A549 (cell line): ENCODE measurements around the gene OSR1. TPM values are rescaled to one million over a fixed set of nuclear protein-coding genes. Genes with fewer than 3 reads are reported as not detected.
A peak's percentile ranks its signal among the peaks of the same experiment; 100 is the strongest.

Experiments used
- ATAC-seq, 2 experiments: fragments of 200-7000 bp in 1 of 2; fragments of >200 bp in 1 of 2; cut with Nextera tagmentation in 1 of 2; cut with Tn5 transposase in 1 of 2; 3 replicates each; pipeline versions ENCODE4 v1.8.0 to v1.9.1; 2018 to 2020; ENCODE audit warnings: mild to moderate bottlenecking in 1 of 2, moderate library complexity in 1 of 2
- CTCF ChIA-PET: fragments of 300-600 bp; sonication (Branson Sonifier 250); formaldehyde crosslinking; extraction: SDS; loops from one replicate; lab custom pipeline; 2021; ENCODE audit warnings: antibody characterized with exemption, inconsistent platforms; lab: Yijun Ruan, JAX
- POLR2A ChIA-PET: fragments of 350-600 bp; formaldehyde crosslinking; extraction: SDS; loops from one replicate; lab custom pipeline; 2021; ENCODE audit warnings: antibody characterized with exemption, inconsistent platforms; lab: Yijun Ruan, JAX
- DNase-seq, 2 experiments: peaks; one replicate each; pipeline versions ENCODE4 v3.0.0 to v3.0.0-alpha.2; 2011 to 2016; ENCODE audit warnings: low read depth in 1 of 2, low spot score in 1 of 2
- FAIRE-seq: peaks from 2 replicates; lab custom pipeline; 2011; peaks lifted over from hg19 to GRCh38; lab: Jason Lieb, UNC
- H3K27ac ChIP-seq, 2 experiments: fragments of >200 bp; sonication (Bioruptor Twin); formaldehyde crosslinking; 3 replicates each; pipeline ENCODE4 v1.5.1; 2016 to 2017
- H3K4me1 ChIP-seq: fragments of >200 bp; sonication (Bioruptor Twin); formaldehyde crosslinking; 3 replicates; pipeline ENCODE4 v1.6.1; 2016
- H3K4me2 ChIP-seq: fragments of >200 bp; sonication (Bioruptor Twin); formaldehyde crosslinking; 3 replicates; pipeline ENCODE4 v1.6.1; 2016
- H3K4me3 ChIP-seq: fragments of >200 bp; sonication (Bioruptor Twin); formaldehyde crosslinking; 3 replicates; pipeline ENCODE4 v1.5.1; 2016
- H3K9me3 ChIP-seq: fragments of >200 bp; sonication (Bioruptor Twin); formaldehyde crosslinking; 3 replicates; pipeline ENCODE4 v1.6.1; 2016
- CBX2 ChIP-seq: fragments of 200-600 bp; sonication (generic); IDR thresholded peaks from 2 replicates; pipeline ENCODE4 v1.6.1; 2016; ENCODE audit warnings: low read depth, mild to moderate bottlenecking, borderline replicate concordance
- CEBPB ChIP-seq, 2 experiments: fragments of >200 bp in 1 of 2; sonication (Bioruptor Twin) in 1 of 2; formaldehyde crosslinking in 1 of 2; IDR thresholded peaks; 2 replicates each; pipeline ENCODE4 v1.6.1; 2012 to 2016
- CHD2 ChIP-seq: fragments of 150-350 bp; IDR thresholded peaks from 2 replicates; pipeline ENCODE4 v1.6.1; 2014; ENCODE audit warnings: low read length; ENCODE audit not compliant: partially characterized antibody
- EHF ChIP-seq: fragments of 250-450 bp; sonication (Bioruptor Pico); IDR thresholded peaks from 2 replicates; pipeline ENCODE4 v1.5.0; 2020; ENCODE audit warnings: mild to moderate bottlenecking
- ESRRA ChIP-seq: fragments of 150-350 bp; IDR thresholded peaks from 2 replicates; pipeline ENCODE4 v1.6.1; 2014; ENCODE audit warnings: mild to moderate bottlenecking, low read length, borderline replicate concordance
- FOXS1 ChIP-seq: fragments of 250-450 bp; sonication (Bioruptor Pico); IDR thresholded peaks from 2 replicates; pipeline ENCODE4 v1.5.0; 2020; ENCODE audit warnings: mild to moderate bottlenecking, moderate library complexity
- GATA3 ChIP-seq: IDR thresholded peaks from 2 replicates; pipeline ENCODE4 v1.6.1; 2012; ENCODE audit warnings: borderline replicate concordance
- HDAC2 ChIP-seq: fragments of 200-600 bp; sonication (generic); IDR thresholded peaks from 2 replicates; pipeline ENCODE4 v1.6.1; 2016
- HEYL ChIP-seq: fragments of 250-450 bp; sonication (Bioruptor Pico); IDR thresholded peaks from 2 replicates; pipeline ENCODE4 v1.8.0; 2021; ENCODE audit warnings: mild to moderate bottlenecking, moderate library complexity
- HOXB5 ChIP-seq: fragments of 250-450 bp; sonication (Bioruptor Pico); IDR thresholded peaks from 2 replicates; pipeline ENCODE4 v1.5.0; 2020; ENCODE audit warnings: mild to moderate bottlenecking, moderate library complexity
- JUN ChIP-seq, 2 experiments: fragments of >200 bp; sonication (Bioruptor Twin); formaldehyde crosslinking; IDR thresholded peaks; 2 replicates in 1 of 2; 3 replicates in 1 of 2; pipeline ENCODE4 v1.6.1; 2016 to 2017
- JUNB ChIP-seq: fragments of >200 bp; sonication (Bioruptor Twin); formaldehyde crosslinking; IDR thresholded peaks from 2 replicates; pipeline ENCODE4 v1.6.1; 2016
- KDM1A ChIP-seq: fragments of 200-600 bp; sonication (generic); IDR thresholded peaks from 2 replicates; pipeline ENCODE4 v1.6.1; 2016; ENCODE audit warnings: low read depth, mild to moderate bottlenecking
- KDM5A ChIP-seq: fragments of 200-600 bp; sonication (generic); IDR thresholded peaks from 2 replicates; pipeline ENCODE4 v1.6.1; 2016; ENCODE audit warnings: antibody characterized with exemption, mild to moderate bottlenecking
- MAFK ChIP-seq: fragments of 450-650 bp; IDR thresholded peaks from 2 replicates; pipeline ENCODE4 v1.6.1; 2014; ENCODE audit not compliant: partially characterized antibody
- MYC ChIP-seq: IDR thresholded peaks from 2 replicates; pipeline ENCODE4 v1.6.1; 2012; ENCODE audit warnings: mild to moderate bottlenecking, inconsistent platforms, low read length, improper control_type of control experiment, borderline replicate concordance
- NFE2L2 ChIP-seq: fragments of 150-350 bp; conservative IDR thresholded peaks from 2 replicates; pipeline ENCODE4 v1.6.1; 2014; ENCODE audit warnings: low read length
- NPAS2 ChIP-seq: fragments of 250-450 bp; sonication (Bioruptor Pico); IDR thresholded peaks from 2 replicates; pipeline ENCODE4 v1.8.0; 2022; ENCODE audit warnings: mild to moderate bottlenecking, moderate library complexity, borderline replicate concordance
- NR3C1 ChIP-seq: fragments of >200 bp; sonication (Bioruptor Twin); formaldehyde crosslinking; IDR thresholded peaks from 3 replicates; pipeline ENCODE4 v1.6.1; 2017
- POLR2AphosphoS2 ChIP-seq: conservative IDR thresholded peaks from 2 replicates; pipeline ENCODE4 v1.6.1; 2012; ENCODE audit warnings: low read length, improper control_type of control experiment, inconsistent platforms
- RNF2 ChIP-seq: fragments of 200-600 bp; sonication (generic); IDR thresholded peaks from 2 replicates; pipeline ENCODE4 v1.6.1; 2016; ENCODE audit warnings: low read depth, mild to moderate bottlenecking, antibody characterized with exemption, moderate library complexity, borderline replicate concordance
- TFCP2L1 ChIP-seq: fragments of 250-450 bp; sonication (Bioruptor Pico); IDR thresholded peaks from 2 replicates; pipeline ENCODE4 v1.5.0; 2021; ENCODE audit warnings: mild to moderate bottlenecking
- WGBS: methylation state at CpG from one replicate; pipeline ENCODE4 v1.1.6; 2017; ENCODE audit errors: missing lambda C conversion rate; 5-methylcytosine and 5-hydroxymethylcytosine counted together
- polyA plus RNA-seq, 4 experiments: library from polyadenylated mRNA; depleted of rRNA in 3 of 4; stranded (reverse); fragments of >200 nt; fragmentation: RNase III in 1 of 4; extraction: RNeasy Plus Mini Kit Qiagen cat#74134 plus additional on column Dnase treatment in 1 of 4; gene quantifications; 2 replicates in 3 of 4; 3 replicates in 1 of 4; pipeline ENCODE4 v1.2.3, GENCODE V29; 2011 to 2017
- TF ChIP-seq, protein P1 (sequence below): IDR thresholded peaks from 2 replicates; pipeline ENCODE4 v1.6.1; 2012
- TF ChIP-seq, protein P2 (sequence below): fragments of >200 bp; sonication (Bioruptor Twin); formaldehyde crosslinking; IDR thresholded peaks from 3 replicates; pipeline ENCODE4 v1.6.1; 2016
- TF ChIP-seq, protein P3 (sequence below): IDR thresholded peaks from 2 replicates; pipeline ENCODE4 v1.6.1; 2012
- TF ChIP-seq, protein P4 (sequence below): fragments of 450-650 bp; IDR thresholded peaks from 2 replicates; pipeline ENCODE4 v1.6.1; 2014; ENCODE audit warnings: antibody characterized with exemption
- TF ChIP-seq, protein P5 (sequence below): IDR thresholded peaks from 2 replicates; pipeline ENCODE4 v1.6.1; 2012; ENCODE audit warnings: low read depth, borderline replicate concordance
- TF ChIP-seq, protein P6 (sequence below): fragments of >200 bp; sonication (Bioruptor Twin); formaldehyde crosslinking; IDR thresholded peaks from 2 replicates; pipeline ENCODE4 v1.6.1; 2016

The OSR1 gene
- polyA plus RNA-seq, 2 of the 4 experiments (the other 2 are of a cell fraction), result 1.8 to 4.4 TPM

DNA sequence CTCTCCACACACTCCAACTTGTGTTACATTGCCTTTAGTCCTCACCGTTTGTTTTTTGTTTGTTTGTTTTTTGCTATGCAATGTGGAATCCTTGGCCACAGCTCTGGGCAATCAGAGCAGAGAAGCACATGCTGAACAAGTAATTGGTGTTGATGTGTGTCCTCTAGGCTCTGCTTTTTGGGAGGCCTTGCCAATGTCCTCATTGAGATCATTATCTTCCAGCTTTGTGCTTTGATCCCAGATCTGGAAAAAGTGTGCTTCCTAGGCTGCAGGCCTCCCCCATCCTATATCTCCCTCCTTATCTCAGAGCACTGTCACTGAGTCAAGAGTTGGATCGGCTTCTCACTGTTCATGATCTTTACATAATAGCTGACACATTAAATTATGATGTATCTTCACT is 25.9 kb downstream of the OSR1 start:
- Histone ChIP-seq H3K4me1 (no peaks in the 10 kb centered on the region), H3K4me3 (no peak overlapping the region)
- CTCF ChIA-PET, result interaction anchor here (1.3 kb wide), 1 partner anchor 532 kb away, joined by 3 read pairs; no protein-coding TSS in a partner anchor
- no peak for FAIRE-seq
- POLR2A ChIA-PET, result interaction anchor here (1.2 kb wide), 1 partner anchor 15 kb away, joined by 3 read pairs; no protein-coding TSS in a partner anchor
- TF ChIP-seq, protein P1, sequence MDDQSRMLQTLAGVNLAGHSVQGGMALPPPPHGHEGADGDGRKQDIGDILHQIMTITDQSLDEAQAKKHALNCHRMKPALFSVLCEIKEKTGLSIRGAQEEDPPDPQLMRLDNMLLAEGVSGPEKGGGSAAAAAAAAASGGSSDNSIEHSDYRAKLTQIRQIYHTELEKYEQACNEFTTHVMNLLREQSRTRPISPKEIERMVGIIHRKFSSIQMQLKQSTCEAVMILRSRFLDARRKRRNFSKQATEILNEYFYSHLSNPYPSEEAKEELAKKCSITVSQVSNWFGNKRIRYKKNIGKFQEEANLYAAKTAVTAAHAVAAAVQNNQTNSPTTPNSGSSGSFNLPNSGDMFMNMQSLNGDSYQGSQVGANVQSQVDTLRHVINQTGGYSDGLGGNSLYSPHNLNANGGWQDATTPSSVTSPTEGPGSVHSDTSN, result no peak
- peak; percentile 19 for TF ChIP-seq MAFK
- TF ChIP-seq JUN (IDR thresholded peaks at IDR 0.05), result no peak
- TF ChIP-seq FOXS1, result no peak
- no peak for TF ChIP-seq NFE2L2
- TF ChIP-seq HOXB5, result no peak
- TF ChIP-seq, all 56 proteins: peak for 1
- Histone ChIP-seq H3K9me3 (no peaks in the 10 kb centered on the region), H3K27ac (no peak overlapping the region), H3K4me2 (no peak overlapping the region)
- whole genome bisulfite sequencing, result 63% methylated on average over 2 of the region's 2 CpGs
- DNase-seq, result no peak
- ATAC-seq, result no peak

DNA sequence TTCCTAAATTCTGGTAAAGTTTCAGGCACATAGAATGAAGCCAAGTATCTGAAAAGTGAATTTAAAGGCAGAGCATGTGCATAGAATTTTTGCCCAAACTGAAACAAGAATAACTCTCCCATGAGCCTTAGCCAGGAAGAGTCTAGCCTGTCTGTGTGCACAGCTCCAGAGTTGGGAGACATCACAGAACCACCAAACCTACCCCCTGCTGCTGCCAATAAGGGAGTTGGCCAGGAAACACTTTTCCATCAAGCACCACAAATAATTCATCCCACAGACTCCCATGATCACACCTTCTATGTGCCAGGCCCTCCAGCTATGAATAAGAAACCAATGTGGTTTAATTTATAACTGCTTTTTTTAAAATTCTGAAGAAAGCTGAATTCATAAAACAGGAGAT is 27.0 kb downstream of the OSR1 start:
- no peak for DNase-seq
- no peak overlapping the region for H3K4me2 ChIP-seq
- TF ChIP-seq HEYL (CRISPR knock-in tag) (no peak), HOXB5 (no peak), KDM1A (no peak), NPAS2 (CRISPR knock-in tag) (no peak), CEBPB (IDR thresholded peaks at IDR 0.05) (no peak), NR3C1 (no peak)
- TF ChIP-seq, protein P2, sequence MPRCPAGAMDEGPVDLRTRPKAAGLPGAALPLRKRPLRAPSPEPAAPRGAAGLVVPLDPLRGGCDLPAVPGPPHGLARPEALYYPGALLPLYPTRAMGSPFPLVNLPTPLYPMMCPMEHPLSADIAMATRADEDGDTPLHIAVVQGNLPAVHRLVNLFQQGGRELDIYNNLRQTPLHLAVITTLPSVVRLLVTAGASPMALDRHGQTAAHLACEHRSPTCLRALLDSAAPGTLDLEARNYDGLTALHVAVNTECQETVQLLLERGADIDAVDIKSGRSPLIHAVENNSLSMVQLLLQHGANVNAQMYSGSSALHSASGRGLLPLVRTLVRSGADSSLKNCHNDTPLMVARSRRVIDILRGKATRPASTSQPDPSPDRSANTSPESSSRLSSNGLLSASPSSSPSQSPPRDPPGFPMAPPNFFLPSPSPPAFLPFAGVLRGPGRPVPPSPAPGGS, result no peak
- TF ChIP-seq, protein P3, sequence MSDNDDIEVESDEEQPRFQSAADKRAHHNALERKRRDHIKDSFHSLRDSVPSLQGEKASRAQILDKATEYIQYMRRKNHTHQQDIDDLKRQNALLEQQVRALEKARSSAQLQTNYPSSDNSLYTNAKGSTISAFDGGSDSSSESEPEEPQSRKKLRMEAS, result no peak
- TF ChIP-seq, protein P4, sequence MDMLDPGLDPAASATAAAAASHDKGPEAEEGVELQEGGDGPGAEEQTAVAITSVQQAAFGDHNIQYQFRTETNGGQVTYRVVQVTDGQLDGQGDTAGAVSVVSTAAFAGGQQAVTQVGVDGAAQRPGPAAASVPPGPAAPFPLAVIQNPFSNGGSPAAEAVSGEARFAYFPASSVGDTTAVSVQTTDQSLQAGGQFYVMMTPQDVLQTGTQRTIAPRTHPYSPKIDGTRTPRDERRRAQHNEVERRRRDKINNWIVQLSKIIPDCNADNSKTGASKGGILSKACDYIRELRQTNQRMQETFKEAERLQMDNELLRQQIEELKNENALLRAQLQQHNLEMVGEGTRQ, result no peak
- H3K9me3 ChIP-seq, result no peaks in the 10 kb centered on the region
- no peak overlapping the region for H3K4me3 ChIP-seq
- ChIA-PET POLR2A (no interaction called here), CTCF (no interaction called here)
- no peak overlapping the region for H3K27ac ChIP-seq
- no peak for FAIRE-seq
- no peaks in the 10 kb centered on the region for H3K4me1 ChIP-seq
- ATAC-seq, result no peak

DNA sequence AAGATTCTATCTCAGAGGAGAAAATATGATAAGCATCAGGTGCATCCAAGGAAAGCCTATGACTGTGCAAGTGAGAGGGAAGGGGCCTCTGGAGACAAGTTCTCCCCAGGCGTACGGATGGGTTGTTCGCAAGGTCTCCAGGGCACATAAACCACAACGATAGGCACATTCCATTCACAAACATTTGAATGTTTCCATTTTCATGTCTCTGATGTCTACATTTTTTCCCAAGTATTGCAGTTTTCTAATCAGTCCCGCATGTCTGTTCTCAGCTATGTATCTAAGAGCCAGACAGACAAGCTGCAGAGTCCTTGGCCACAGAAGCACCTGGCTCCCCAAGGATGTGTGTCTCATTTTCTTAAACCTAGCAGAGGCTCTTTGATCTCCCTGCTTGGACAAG is 28.0 kb downstream of the OSR1 start:
- WGBS, result 84% methylated on average over 5 of the region's 5 CpGs
- ATAC-seq (no peak), FAIRE-seq (no peak)
- H3K27ac ChIP-seq, result no peak overlapping the region
- H3K4me2 ChIP-seq, result no peak overlapping the region
- H3K4me1 ChIP-seq, result no peaks in the 10 kb centered on the region
- POLR2A ChIA-PET, result no interaction called here
- TF ChIP-seq GATA3, result no peak
- TF ChIP-seq, protein P3, result no peak
- no peak for TF ChIP-seq CHD2
- TF ChIP-seq RNF2, result no peak
- TF ChIP-seq, protein P5, sequence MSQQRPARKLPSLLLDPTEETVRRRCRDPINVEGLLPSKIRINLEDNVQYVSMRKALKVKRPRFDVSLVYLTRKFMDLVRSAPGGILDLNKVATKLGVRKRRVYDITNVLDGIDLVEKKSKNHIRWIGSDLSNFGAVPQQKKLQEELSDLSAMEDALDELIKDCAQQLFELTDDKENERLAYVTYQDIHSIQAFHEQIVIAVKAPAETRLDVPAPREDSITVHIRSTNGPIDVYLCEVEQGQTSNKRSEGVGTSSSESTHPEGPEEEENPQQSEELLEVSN, result no peak
- TF ChIP-seq EHF (CRISPR knock-in tag), result no peak
- TF ChIP-seq KDM5A, result no peak
- TF ChIP-seq, protein P4, result no peak
- no peak for TF ChIP-seq CBX2
- no peak for TF ChIP-seq TFCP2L1 (CRISPR knock-in tag)
- TF ChIP-seq POLR2AphosphoS2, result no peak
- TF ChIP-seq ESRRA, result no peak
- no peak for TF ChIP-seq HDAC2
- no peak for TF ChIP-seq MYC
- TF ChIP-seq JUNB, result no peak
- TF ChIP-seq, protein P6, sequence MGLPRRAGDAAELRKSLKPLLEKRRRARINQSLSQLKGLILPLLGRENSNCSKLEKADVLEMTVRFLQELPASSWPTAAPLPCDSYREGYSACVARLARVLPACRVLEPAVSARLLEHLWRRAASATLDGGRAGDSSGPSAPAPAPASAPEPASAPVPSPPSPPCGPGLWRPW, result no peak
- TF ChIP-seq, all 56 proteins: peak for 0
- Histone ChIP-seq H3K4me3 (no peak overlapping the region), H3K9me3 (no peaks in the 10 kb centered on the region)
- DNase-seq, result no peak
- CTCF ChIA-PET, result no interaction called here
